Measurements from ENCODE around the gene SH3RF3. TPM values are rescaled to one million over a fixed set of nuclear protein-coding genes. Genes with fewer than 3 reads are reported as not detected.
A peak's percentile ranks its signal among the peaks of the same experiment; 100 is the strongest.

SH3RF3 gene
- total RNA-seq, 2 donors from 2014 or later, result 1.3 to 2.5 TPM

DNA sequence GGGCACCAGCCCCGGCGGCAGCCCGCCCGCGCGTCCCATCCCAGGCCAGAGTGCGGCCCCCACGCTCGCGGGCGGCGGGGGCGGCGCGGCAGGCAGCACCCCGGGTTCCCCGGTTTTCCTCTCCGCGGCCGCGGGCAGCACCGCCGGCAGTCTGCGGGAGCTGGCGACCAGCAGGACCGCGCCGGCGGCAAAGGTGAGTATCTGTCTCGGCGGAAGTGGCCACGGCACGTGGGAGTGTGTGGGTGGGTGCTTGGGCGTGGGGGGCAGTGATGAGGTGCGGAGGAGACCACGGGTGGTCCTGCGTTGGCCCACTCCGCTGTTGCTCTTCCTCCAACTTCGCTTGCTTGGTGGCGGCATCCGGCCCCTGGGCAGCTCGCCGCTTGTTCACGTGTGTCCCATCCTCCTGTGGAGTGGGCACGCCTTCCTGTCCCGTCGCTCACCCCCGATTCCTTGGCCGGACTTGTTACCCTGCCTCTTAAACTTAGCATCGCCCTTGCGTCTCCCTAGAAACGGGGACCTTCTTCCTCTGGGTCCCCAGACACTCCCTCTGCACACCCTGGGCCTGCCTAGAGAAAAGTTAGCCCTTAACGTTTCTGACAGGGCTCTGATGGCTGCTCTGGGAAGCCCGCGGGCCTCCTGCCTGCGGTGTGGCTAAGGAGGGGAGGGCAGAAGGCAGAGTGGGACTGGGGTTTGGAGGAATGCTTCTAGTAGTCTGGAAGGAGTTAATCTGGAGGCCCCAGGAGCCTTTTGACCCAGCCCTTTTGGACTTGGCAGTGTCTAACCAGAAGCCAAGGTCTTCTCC, 1.1 kb downstream of the SH3RF3 start:
- Histone ChIP-seq H3K27me3 (peaks cover 25% of the 10 kb centered on the region), H3K4me1 (no peaks in the 10 kb centered on the region), H3K27ac (peak overlapping the region; percentile 57), H3K9me3 (no peaks in the 10 kb centered on the region), H3K4me3 (peak overlapping the region; percentile 70), H3K36me3 (no peaks in the 10 kb centered on the region), H3K9ac (ENCODE audit: low read depth in 2 of 2, low read length in 2 of 2) (peak overlapping the region; percentile 31 to 76)
- DNase-seq, result no peak
- intact Hi-C loops (cut with DNase I), result no loop called here
- no peak for TF ChIP-seq CTCF (IDR thresholded peaks at IDR 0.05)

GRCh38 chr2:109130723-109130995, 1.7 kb downstream of the SH3RF3 start:
- intact Hi-C loops (cut with DNase I), result no loop called here
- H3K9ac ChIP-seq (ENCODE audit: low read depth in 2 of 2, low read length in 2 of 2), result no peak overlapping the region
- no peak for TF ChIP-seq CTCF (IDR thresholded peaks at IDR 0.05)
- H3K27me3 ChIP-seq, result peaks cover 25% of the 10 kb centered on the region
- no peaks in the 10 kb centered on the region for H3K4me1 ChIP-seq
- DNase-seq, result no peak
- no peaks in the 10 kb centered on the region for H3K9me3 ChIP-seq
- H3K36me3 ChIP-seq, result no peaks in the 10 kb centered on the region
- H3K4me3 ChIP-seq, result peak overlapping the region; percentile 70
- H3K27ac ChIP-seq, result peak overlapping the region; percentile 57

DNA sequence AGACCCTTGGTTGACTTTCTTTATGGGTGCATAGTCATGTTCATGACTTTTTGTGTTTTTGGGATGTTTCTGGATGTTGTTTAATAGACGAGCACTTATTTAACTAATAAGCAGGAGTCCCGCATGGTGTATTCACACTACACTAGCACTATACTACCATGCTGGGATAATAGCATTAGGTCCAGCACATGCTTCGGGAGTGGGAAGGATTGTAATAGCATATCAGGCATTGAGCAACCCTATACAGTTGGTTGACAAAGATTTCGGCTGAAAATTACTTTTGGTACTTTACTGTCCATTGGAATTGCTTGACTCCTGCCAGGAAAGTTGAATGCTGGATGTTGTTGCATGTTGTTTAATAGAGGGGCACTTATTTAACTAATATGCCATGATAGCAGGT, 2.8 kb downstream of the SH3RF3 start:
- no peaks in the 10 kb centered on the region for H3K9me3 ChIP-seq
- H3K27ac ChIP-seq, result no peak overlapping the region
- TF ChIP-seq CTCF (IDR thresholded peaks at IDR 0.05), result no peak
- no peak overlapping the region for H3K4me3 ChIP-seq
- H3K4me1 ChIP-seq, result no peaks in the 10 kb centered on the region
- peaks cover 25% of the 10 kb centered on the region for H3K27me3 ChIP-seq
- DNase-seq, result no peak
- intact Hi-C loops (cut with DNase I), result no loop called here
- H3K9ac ChIP-seq (ENCODE audit: low read depth in 2 of 2, low read length in 2 of 2), result no peak overlapping the region
- H3K36me3 ChIP-seq, result no peaks in the 10 kb centered on the region

GRCh38 chr2:109132626-109133025, 3.6 kb downstream of the SH3RF3 start:
- Histone ChIP-seq H3K4me1 (no peaks in the 10 kb centered on the region), H3K4me3 (no peak overlapping the region), H3K9me3 (no peaks in the 10 kb centered on the region), H3K27me3 (peaks cover 25% of the 10 kb centered on the region), H3K9ac (ENCODE audit: low read depth in 2 of 2, low read length in 2 of 2) (no peak overlapping the region), H3K27ac (no peak overlapping the region), H3K36me3 (no peaks in the 10 kb centered on the region)
- no peak for DNase-seq
- TF ChIP-seq CTCF (IDR thresholded peaks at IDR 0.05), result no peak
- intact Hi-C loops (cut with DNase I), result no loop called here

DNA sequence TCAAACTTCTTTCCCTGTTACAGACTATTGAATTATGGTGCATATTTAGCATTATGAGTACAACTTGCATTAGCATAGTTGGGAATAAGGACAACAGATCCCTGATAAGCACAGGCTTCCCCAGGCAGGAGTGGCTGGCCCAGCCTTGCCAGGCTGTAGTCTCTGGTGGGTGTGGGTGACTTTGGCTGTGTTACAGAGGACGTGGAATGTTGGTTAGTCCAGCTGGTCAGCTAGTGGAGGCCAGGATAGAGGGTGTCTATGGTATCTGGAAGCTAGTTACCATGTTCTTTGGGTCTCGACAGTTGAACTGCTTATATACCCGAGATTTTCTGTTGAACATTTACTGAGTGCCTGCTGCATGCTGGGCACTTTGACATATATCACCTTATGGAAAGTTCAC, 4.7 kb downstream of the SH3RF3 start:
- DNase-seq, result no peak
- H3K27me3 ChIP-seq, result peaks cover 18% of the 10 kb centered on the region
- intact Hi-C loops (cut with DNase I), result no loop called here
- no peak overlapping the region for H3K27ac ChIP-seq
- H3K9ac ChIP-seq (ENCODE audit: low read depth in 2 of 2, low read length in 2 of 2), result no peak overlapping the region
- TF ChIP-seq CTCF (IDR thresholded peaks at IDR 0.05), result no peak
- no peaks in the 10 kb centered on the region for H3K36me3 ChIP-seq
- no peaks in the 10 kb centered on the region for H3K4me1 ChIP-seq
- H3K4me3 ChIP-seq, result no peak overlapping the region
- no peaks in the 10 kb centered on the region for H3K9me3 ChIP-seq
